Measurements from ENCODE around the gene ZCCHC4.

The ZCCHC4 gene

GRCh38 chr4:25379591-25379990 lies 67.0 kb downstream of the ZCCHC4 start:
- TF ChIP-seq ZNF274 (IDR thresholded peaks at IDR 0.05; ENCODE audit: low read depth, low read length), result no peak
- H3K4me3 ChIP-seq (ENCODE audit: low read length), result no peak overlapping the region

GRCh38 chr4:25383647-25384046 lies 71.1 kb downstream of the ZCCHC4 start:
- H3K4me3 ChIP-seq (ENCODE audit: low read length), result no peak overlapping the region
- no peak for TF ChIP-seq ZNF274 (IDR thresholded peaks at IDR 0.05; ENCODE audit: low read depth, low read length)

- H3K4me3 ChIP-seq (ENCODE audit: low read length), result no peak overlapping the region
- no peak for TF ChIP-seq ZNF274 (IDR thresholded peaks at IDR 0.05; ENCODE audit: low read depth, low read length)
These were observed 74.4 kb downstream of the ZCCHC4 start for GRCh38 chr4:25386926-25387325.

GRCh38 chr4:25397305-25397704 lies 84.7 kb downstream of the ZCCHC4 start:
- no peak overlapping the region for H3K4me3 ChIP-seq (ENCODE audit: low read length)

GRCh38 chr4:25399510-25399909 lies 86.9 kb downstream of the ZCCHC4 start:
- TF ChIP-seq ZNF274 (IDR thresholded peaks at IDR 0.05; ENCODE audit: low read depth, low read length), result no peak
- no peak overlapping the region for H3K4me3 ChIP-seq (ENCODE audit: low read length)

More at GRCh38 chr4:25397305-25397704, 84.7 kb downstream of the ZCCHC4 start:
- TF ChIP-seq ZNF274 (IDR thresholded peaks at IDR 0.05; ENCODE audit: low read depth, low read length), result no peak

GRCh38 chr4:25401066-25401465 lies 88.5 kb downstream of the ZCCHC4 start:
- H3K4me3 ChIP-seq (ENCODE audit: low read length), result no peak overlapping the region
- TF ChIP-seq ZNF274 (IDR thresholded peaks at IDR 0.05; ENCODE audit: low read depth, low read length), result no peak

- no peak for TF ChIP-seq ZNF274 (IDR thresholded peaks at IDR 0.05; ENCODE audit: low read depth, low read length)
- H3K4me3 ChIP-seq (ENCODE audit: low read length), result no peak overlapping the region
These were observed 89.9 kb downstream of the ZCCHC4 start for GRCh38 chr4:25402521-25402920.

GRCh38 chr4:25403699-25404098 lies 91.1 kb downstream of the ZCCHC4 start:
- TF ChIP-seq ZNF274 (IDR thresholded peaks at IDR 0.05; ENCODE audit: low read depth, low read length), result no peak
- no peak overlapping the region for H3K4me3 ChIP-seq (ENCODE audit: low read length)

GRCh38 chr4:25405453-25405852 lies 92.9 kb downstream of the ZCCHC4 start:
- TF ChIP-seq ZNF274 (IDR thresholded peaks at IDR 0.05; ENCODE audit: low read depth, low read length), result no peak
- H3K4me3 ChIP-seq (ENCODE audit: low read length), result no peak overlapping the region

- H3K4me3 ChIP-seq (ENCODE audit: low read length), result no peak overlapping the region
- TF ChIP-seq ZNF274 (IDR thresholded peaks at IDR 0.05; ENCODE audit: low read depth, low read length), result no peak
These were observed 93.6 kb downstream of the ZCCHC4 start for GRCh38 chr4:25406081-25406692.

GRCh38 chr4:25410820-25411529 lies 98.4 kb downstream of the ZCCHC4 start:
- H3K4me3 ChIP-seq (ENCODE audit: low read length), result no peak overlapping the region
- no peak for TF ChIP-seq ZNF274 (IDR thresholded peaks at IDR 0.05; ENCODE audit: low read depth, low read length)

GRCh38 chr4:25413261-25413660 lies 100.7 kb downstream of the ZCCHC4 start:
- no peak overlapping the region for H3K4me3 ChIP-seq (ENCODE audit: low read length)
- TF ChIP-seq ZNF274 (IDR thresholded peaks at IDR 0.05; ENCODE audit: low read depth, low read length), result no peak

- H3K4me3 ChIP-seq (ENCODE audit: low read length), result no peak overlapping the region
- TF ChIP-seq ZNF274 (IDR thresholded peaks at IDR 0.05; ENCODE audit: low read depth, low read length), result no peak
These were observed 104.4 kb downstream of the ZCCHC4 start for GRCh38 chr4:25417014-25417413.

All from GM08714 (cell line).